Measurements from ENCODE around the gene PRM1. TPM values are rescaled to one million over a fixed set of nuclear protein-coding genes. Genes with fewer than 3 reads are reported as not detected.
A peak's percentile ranks its signal among the peaks of the same experiment; 100 is the strongest.

PRM1 gene
- total and polyA plus RNA-seq, 2 of the 13 experiments (the other 11 are each of a cell fraction or from before 2014, with no cell fraction given) = not detected

DNA sequence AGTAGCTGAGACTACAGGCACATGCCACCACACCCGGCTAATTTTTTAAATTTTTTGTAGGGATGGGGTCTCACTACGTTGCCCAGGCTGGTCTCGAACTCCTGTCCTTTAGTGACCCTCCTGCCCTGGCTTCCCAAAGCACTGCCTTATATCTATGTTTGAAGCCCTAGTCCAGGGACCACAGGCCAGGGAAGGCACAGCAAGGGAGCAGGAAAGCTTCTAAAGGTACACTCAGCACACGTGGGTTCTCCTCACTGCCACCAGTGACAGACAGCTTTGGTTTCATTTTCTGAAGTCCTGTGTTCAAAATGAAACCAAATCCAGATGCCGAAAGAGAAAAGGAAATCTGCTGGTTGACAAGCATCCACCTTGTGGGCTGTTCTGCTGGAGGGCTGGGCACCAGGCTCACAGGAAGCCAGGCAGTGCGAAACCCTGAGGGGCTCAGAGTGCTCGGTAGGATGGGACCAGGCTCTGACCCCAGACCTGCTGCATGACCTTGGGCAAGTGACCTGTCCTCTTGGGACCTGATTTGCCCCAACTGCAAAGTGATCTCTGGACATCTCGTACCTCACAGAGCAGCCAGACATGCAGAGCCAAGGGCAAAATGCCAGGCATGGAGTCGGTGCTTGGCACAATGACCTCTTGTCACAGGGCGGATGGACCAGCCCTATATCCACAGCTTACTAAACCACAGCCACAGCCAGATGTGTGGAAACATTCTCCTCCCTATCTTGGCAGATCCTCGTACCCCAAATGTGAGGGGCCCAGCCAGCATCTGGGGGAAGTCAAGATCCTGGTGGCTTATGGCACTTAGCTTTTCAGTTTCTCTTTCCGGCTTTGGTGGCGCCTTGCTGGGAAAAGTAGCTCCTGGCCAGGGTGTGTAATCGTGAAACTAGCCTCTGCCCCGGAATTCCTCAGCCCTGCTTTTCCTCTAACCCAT is 22.3 kb downstream of the PRM1 start (continued):
- TF ChIP-seq, protein P1, sequence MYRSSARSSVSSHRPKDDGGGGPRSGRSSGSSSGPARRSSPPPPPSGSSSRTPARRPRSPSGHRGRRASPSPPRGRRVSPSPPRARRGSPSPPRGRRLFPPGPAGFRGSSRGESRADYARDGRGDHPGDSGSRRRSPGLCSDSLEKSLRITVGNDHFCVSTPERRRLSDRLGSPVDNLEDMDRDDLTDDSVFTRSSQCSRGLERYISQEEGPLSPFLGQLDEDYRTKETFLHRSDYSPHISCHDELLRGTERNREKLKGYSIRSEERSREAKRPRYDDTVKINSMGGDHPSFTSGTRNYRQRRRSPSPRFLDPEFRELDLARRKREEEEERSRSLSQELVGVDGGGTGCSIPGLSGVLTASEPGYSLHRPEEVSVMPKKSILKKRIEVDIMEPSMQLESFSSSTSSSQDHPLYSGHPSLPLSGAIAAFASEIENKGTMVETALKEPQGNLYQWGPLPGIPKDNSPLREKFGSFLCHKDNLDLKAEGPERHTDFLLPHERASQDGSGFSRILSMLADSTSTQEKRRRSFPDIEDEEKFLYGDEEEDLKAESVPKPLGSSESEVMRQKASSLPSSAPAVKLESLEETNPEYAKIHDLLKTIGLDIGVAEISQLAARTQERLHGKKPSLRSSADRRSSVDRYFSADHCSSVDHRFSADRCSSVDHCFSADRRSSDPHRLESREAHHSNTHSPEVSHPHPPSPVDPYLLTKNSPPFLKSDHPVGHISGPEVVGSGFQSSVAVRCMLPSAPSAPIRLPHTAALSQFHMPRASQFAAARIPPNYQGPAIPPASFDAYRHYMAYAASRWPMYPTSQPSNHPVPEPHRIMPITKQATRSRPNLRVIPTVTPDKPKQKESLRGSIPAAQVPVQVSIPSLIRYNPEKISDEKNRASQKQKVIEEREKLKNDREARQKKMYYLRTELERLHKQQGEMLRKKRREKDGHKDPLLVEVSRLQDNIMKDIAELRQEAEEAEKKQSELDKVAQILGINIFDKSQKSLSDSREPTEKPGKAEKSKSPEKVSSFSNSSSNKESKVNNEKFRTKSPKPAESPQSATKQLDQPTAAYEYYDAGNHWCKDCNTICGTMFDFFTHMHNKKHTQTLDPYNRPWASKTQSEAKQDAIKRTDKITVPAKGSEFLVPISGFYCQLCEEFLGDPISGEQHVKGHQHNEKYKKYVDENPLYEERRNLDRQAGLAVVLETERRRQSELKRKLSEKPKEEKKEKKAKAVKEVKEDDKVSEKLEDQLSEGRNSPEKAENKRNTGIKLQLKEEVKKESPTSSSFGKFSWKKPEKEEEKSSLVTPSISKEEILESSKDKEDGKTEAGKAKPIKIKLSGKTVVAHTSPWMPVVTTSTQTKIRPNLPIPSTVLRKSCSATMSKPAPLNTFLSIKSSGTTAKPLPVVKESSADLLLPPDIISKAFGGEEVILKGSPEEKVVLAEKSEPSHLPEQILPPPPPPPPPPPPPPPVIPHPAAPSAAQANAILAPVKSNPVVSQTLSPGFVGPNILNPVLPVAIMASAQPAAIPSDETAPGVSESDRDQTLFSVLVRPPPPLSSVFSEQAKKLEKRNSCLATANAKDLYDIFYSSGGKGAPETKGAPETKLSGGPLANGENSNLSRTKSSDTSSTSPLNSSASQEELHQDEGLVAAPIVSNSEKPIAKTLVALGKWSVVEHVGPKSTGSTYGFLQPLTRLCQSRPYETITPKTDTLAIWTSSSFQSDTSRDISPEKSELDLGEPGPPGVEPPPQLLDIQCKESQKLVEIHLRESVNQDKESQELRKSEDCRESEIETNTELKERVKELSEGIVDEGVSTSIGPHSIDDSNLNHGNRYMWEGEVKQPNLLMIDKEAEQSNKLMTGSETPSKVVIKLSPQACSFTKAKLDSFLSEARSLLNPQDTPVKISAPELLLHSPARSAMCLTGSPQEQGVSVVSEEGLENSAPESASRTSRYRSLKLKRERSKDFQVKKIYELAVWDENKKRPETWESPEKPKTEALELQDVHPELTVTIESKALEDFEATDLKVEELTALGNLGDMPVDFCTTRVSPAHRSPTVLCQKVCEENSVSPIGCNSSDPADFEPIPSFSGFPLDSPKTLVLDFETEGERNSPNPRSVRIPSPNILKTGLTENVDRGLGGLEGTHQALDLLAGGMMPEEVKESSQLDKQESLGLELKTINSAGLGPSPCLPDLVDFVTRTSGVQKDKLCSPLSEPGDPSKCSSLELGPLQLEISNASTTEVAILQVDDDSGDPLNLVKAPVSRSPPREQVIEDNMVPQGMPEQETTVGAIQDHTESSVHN (CRISPR knock-in tag; IDR thresholded peaks at IDR 0.05) = peak; percentile 65; the same call in 1 of the 2 replicates
- TF ChIP-seq SIN3A (IDR thresholded peaks at IDR 0.05; ENCODE audit: borderline replicate concordance, low read depth, low read length) (peak; percentile 56; the same call in 1 of the 2 replicates), TFE3 (CRISPR knock-in tag; IDR thresholded peaks at IDR 0.05) (0 out of 2 replicates have a peak, but pooled peaks have one; percentile 0), SRY (CRISPR knock-in tag; IDR thresholded peaks at IDR 0.05) (peak; percentile 69; the same call in 1 of the 2 replicates), ZNF142 (CRISPR knock-in tag; IDR thresholded peaks at IDR 0.05) (no peak)
- TF ChIP-seq, protein P2, sequence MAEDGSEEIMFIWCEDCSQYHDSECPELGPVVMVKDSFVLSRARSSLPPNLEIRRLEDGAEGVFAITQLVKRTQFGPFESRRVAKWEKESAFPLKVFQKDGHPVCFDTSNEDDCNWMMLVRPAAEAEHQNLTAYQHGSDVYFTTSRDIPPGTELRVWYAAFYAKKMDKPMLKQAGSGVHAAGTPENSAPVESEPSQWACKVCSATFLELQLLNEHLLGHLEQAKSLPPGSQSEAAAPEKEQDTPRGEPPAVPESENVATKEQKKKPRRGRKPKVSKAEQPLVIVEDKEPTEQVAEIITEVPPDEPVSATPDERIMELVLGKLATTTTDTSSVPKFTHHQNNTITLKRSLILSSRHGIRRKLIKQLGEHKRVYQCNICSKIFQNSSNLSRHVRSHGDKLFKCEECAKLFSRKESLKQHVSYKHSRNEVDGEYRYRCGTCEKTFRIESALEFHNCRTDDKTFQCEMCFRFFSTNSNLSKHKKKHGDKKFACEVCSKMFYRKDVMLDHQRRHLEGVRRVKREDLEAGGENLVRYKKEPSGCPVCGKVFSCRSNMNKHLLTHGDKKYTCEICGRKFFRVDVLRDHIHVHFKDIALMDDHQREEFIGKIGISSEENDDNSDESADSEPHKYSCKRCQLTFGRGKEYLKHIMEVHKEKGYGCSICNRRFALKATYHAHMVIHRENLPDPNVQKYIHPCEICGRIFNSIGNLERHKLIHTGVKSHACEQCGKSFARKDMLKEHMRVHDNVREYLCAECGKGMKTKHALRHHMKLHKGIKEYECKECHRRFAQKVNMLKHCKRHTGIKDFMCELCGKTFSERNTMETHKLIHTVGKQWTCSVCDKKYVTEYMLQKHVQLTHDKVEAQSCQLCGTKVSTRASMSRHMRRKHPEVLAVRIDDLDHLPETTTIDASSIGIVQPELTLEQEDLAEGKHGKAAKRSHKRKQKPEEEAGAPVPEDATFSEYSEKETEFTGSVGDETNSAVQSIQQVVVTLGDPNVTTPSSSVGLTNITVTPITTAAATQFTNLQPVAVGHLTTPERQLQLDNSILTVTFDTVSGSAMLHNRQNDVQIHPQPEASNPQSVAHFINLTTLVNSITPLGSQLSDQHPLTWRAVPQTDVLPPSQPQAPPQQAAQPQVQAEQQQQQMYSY (CRISPR knock-in tag; IDR thresholded peaks at IDR 0.05) = peak; percentile 8; the same call in 1 of the 2 replicates
